Raji (cell line): ENCODE data around the gene ANK2.

Experiments
- POLR2A ChIP-seq: IDR thresholded peaks from 2 replicates; pipeline ENCODE4 v1.6.1; 2011; ENCODE audit warnings: low read depth, low read length, control low read depth; ENCODE audit not compliant: insufficient read depth

ANK2 gene

GRCh38 chr4:113335746-113336145 lies 286.3 kb downstream of the ANK2 start:
- no peak for TF ChIP-seq POLR2A

GRCh38 chr4:113336556-113336955 lies 287.1 kb downstream of the ANK2 start:
- TF ChIP-seq POLR2A: no peak

- TF ChIP-seq POLR2A: no peak
Observed at GRCh38 chr4:113339430-113339813, 290.0 kb downstream of the ANK2 start.

- no peak for TF ChIP-seq POLR2A
Observed at GRCh38 chr4:113344100-113344499, 294.6 kb downstream of the ANK2 start.

- no peak for TF ChIP-seq POLR2A
Observed at GRCh38 chr4:113347245-113347644, 297.8 kb downstream of the ANK2 start.

GRCh38 chr4:113349430-113349829 lies 300.0 kb downstream of the ANK2 start:
- TF ChIP-seq POLR2A: no peak

GRCh38 chr4:113350576-113350975 lies 301.1 kb downstream of the ANK2 start:
- no peak for TF ChIP-seq POLR2A

GRCh38 chr4:113355550-113356371 lies 306.3 kb downstream of the ANK2 start:
- TF ChIP-seq POLR2A: no peak

- TF ChIP-seq POLR2A: no peak
Observed at GRCh38 chr4:113356453-113356852, 307.0 kb downstream of the ANK2 start.

GRCh38 chr4:113358784-113359183 lies 309.3 kb downstream of the ANK2 start:
- no peak for TF ChIP-seq POLR2A

- no peak for TF ChIP-seq POLR2A
Observed at GRCh38 chr4:113365377-113365776, 315.9 kb downstream of the ANK2 start.

GRCh38 chr4:113368056-113368455 lies 318.6 kb downstream of the ANK2 start:
- TF ChIP-seq POLR2A: no peak

GRCh38 chr4:113371111-113371510 lies 321.7 kb downstream of the ANK2 start:
- no peak for TF ChIP-seq POLR2A

- no peak for TF ChIP-seq POLR2A
Observed at GRCh38 chr4:113375964-113376666, 326.7 kb downstream of the ANK2 start.

- TF ChIP-seq POLR2A: no peak
Observed at GRCh38 chr4:113378836-113379235, 329.4 kb downstream of the ANK2 start.

GRCh38 chr4:113382704-113383103 lies 333.3 kb downstream of the ANK2 start:
- no peak for TF ChIP-seq POLR2A
